Osteoblast (primary cell): ENCODE results near the gene ZKSCAN3. TPM values are rescaled to one million over a fixed set of nuclear protein-coding genes. Genes with fewer than 3 reads are reported as not detected.

Experiments used
- DNase-seq: peaks from one replicate; pipeline ENCODE4 v3.0.0; 2011; ENCODE audit warnings: low spot score, mixed read lengths; ENCODE audit not compliant: insufficient read length; ENCODE audit errors: missing footprints
- H2AFZ ChIP-seq: 2 replicates; pipeline ENCODE4 v1.6.0; 2011; ENCODE audit warnings: mild to moderate bottlenecking, low read length
- H3K27ac ChIP-seq: 2 replicates; pipeline ENCODE4 v1.5.1; 2011; ENCODE audit warnings: mild to moderate bottlenecking, low read depth, low read length, moderate library complexity
- H3K27me3 ChIP-seq: 2 replicates; pipeline ENCODE4 v1.6.0; 2012; ENCODE audit warnings: mild to moderate bottlenecking, control low read depth, inconsistent platforms, low read length, moderate library complexity; ENCODE audit not compliant: insufficient read depth
- H3K36me3 ChIP-seq: 2 replicates; pipeline ENCODE4 v1.5.1; 2011; ENCODE audit warnings: mild to moderate bottlenecking, low read length, control low read depth, moderate library complexity; ENCODE audit not compliant: insufficient read depth
- H3K4me1 ChIP-seq: 2 replicates; pipeline ENCODE4 v1.5.1; 2011; ENCODE audit warnings: mild to moderate bottlenecking, low read length, control low read depth, moderate library complexity; ENCODE audit not compliant: insufficient read depth
- H3K4me2 ChIP-seq: 2 replicates; pipeline ENCODE4 v1.6.0; 2011; ENCODE audit warnings: mild to moderate bottlenecking, low read length; ENCODE audit not compliant: insufficient read depth
- H3K4me3 ChIP-seq: fragments of 200-600 bp; sonication (generic); 3 replicates; pipeline ENCODE4 v1.5.1; 2012; ENCODE audit warnings: mild to moderate bottlenecking, low read length, inconsistent platforms; ENCODE audit not compliant: insufficient read depth
- H3K79me2 ChIP-seq: 2 replicates; pipeline ENCODE4 v1.6.0; 2012; ENCODE audit warnings: mild to moderate bottlenecking, low read length, control low read depth, inconsistent platforms; ENCODE audit not compliant: insufficient read depth
- H3K9me3 ChIP-seq: 2 replicates; pipeline ENCODE4 v1.5.1; 2011; ENCODE audit warnings: low read depth, low read length, control low read depth
- H4K20me1 ChIP-seq: 2 replicates; pipeline ENCODE4 v1.6.0; 2012; ENCODE audit warnings: mild to moderate bottlenecking, low read length, control low read depth; ENCODE audit not compliant: insufficient read depth
- total RNA-seq: library from RNA; depleted of rRNA; stranded (reverse); fragments of >200 nt; gene quantifications from 2 replicates; pipeline ENCODE4 v1.2.3, GENCODE V29; 2012
- TF ChIP-seq, protein P1 (sequence below): IDR thresholded peaks from 2 replicates; pipeline ENCODE4 v1.5.1; 2011; ENCODE audit warnings: mild to moderate bottlenecking, low read depth, low read length, moderate library complexity; ENCODE audit errors: extremely low read depth

The ZKSCAN3 gene
- total RNA-seq, 1 donor: 2.9 TPM

DNA sequence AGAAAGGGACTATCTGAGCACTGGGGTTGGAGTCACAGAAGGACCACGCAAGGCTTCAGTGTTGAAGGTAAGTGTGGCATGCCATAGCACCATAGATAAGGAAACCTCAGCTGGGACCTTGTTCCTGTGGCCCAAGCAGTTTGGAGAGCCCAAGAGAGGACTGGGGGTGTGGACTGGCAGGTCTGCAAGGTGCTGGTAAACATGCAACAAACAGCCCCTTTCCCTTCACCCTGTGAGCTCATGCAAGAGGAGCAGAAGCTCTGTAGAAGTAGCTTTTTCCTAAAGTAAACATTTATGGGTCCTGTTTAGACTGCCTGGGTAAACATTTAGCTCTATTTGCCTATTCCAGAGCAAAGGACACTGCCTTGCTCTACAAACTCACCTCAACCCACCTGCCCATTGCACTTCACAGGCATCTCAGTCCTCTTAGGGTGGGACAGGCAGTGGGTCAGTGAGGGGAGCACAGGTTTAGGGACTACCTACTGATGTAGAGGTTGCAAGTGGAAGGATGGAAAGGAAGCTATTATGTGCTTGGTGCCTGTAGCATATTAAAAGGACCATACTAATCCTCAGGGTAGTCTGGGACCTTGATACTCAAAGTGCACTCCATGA, 25.8 kb upstream of the ZKSCAN3 start:
- DNase-seq: no peak
- TF ChIP-seq, protein P1, sequence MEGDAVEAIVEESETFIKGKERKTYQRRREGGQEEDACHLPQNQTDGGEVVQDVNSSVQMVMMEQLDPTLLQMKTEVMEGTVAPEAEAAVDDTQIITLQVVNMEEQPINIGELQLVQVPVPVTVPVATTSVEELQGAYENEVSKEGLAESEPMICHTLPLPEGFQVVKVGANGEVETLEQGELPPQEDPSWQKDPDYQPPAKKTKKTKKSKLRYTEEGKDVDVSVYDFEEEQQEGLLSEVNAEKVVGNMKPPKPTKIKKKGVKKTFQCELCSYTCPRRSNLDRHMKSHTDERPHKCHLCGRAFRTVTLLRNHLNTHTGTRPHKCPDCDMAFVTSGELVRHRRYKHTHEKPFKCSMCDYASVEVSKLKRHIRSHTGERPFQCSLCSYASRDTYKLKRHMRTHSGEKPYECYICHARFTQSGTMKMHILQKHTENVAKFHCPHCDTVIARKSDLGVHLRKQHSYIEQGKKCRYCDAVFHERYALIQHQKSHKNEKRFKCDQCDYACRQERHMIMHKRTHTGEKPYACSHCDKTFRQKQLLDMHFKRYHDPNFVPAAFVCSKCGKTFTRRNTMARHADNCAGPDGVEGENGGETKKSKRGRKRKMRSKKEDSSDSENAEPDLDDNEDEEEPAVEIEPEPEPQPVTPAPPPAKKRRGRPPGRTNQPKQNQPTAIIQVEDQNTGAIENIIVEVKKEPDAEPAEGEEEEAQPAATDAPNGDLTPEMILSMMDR: no peak

DNA sequence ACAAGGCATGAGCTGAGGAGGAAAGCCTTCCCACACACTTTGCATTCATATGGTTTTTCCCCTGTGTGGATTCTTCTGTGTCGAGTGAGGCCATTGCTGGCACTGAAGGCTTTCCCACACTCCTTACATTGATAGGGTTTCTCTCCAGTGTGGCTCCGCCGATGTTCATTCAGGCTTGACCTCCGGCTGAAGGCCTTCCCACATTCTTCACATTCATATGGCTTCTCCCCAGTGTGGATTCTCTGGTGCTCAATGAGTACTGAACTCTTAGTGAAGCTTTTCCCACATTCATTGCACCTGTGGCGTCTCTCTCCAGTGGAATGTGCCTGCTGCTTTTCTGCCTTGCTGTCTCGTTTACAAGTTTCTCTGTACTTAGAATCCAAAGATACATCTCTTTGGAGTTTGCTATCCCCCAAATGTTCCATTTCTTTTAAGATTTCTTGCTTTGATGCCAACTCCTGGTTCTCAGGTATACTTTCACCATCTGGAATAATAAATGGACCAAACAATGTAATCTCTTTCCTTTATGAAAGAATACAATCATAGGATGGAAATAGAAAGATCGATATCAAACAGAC, 23.3 kb upstream of the ZKSCAN3 start:
- Histone ChIP-seq H3K4me2 (no peak overlapping the region), H3K4me1 (no peaks in the 10 kb centered on the region), H3K4me3 (no peak overlapping the region), H3K79me2 (no peaks in the 10 kb centered on the region), H2AFZ (no peak overlapping the region), H4K20me1 (no peaks in the 10 kb centered on the region), H3K36me3 (no peaks in the 10 kb centered on the region), H3K27me3 (no peaks in the 10 kb centered on the region), H3K9me3 (peaks cover 9% of the 10 kb centered on the region), H3K27ac (no peak overlapping the region)
- TF ChIP-seq, protein P1: no peak
- DNase-seq: no peak

More for the DNA sequence above, 25.8 kb upstream of the ZKSCAN3 start:
- Histone ChIP-seq H2AFZ (no peak overlapping the region), H3K4me3 (no peak overlapping the region), H3K4me2 (no peak overlapping the region), H3K79me2 (no peaks in the 10 kb centered on the region), H3K36me3 (no peaks in the 10 kb centered on the region), H4K20me1 (no peaks in the 10 kb centered on the region), H3K27me3 (no peaks in the 10 kb centered on the region), H3K27ac (no peak overlapping the region), H3K4me1 (no peaks in the 10 kb centered on the region), H3K9me3 (peaks cover 9% of the 10 kb centered on the region)

- Histone ChIP-seq H3K27me3 (no peaks in the 10 kb centered on the region), H3K4me3 (no peak overlapping the region), H3K9me3 (peaks cover 9% of the 10 kb centered on the region), H3K36me3 (no peaks in the 10 kb centered on the region), H2AFZ (no peak overlapping the region), H3K79me2 (no peaks in the 10 kb centered on the region), H3K27ac (no peak overlapping the region), H4K20me1 (no peaks in the 10 kb centered on the region), H3K4me2 (no peak overlapping the region), H3K4me1 (no peaks in the 10 kb centered on the region)
- TF ChIP-seq, protein P1: no peak
- DNase-seq: no peak
Measured at GRCh38 chr6:28330041-28330440, 19.7 kb upstream of the ZKSCAN3 start.

DNA sequence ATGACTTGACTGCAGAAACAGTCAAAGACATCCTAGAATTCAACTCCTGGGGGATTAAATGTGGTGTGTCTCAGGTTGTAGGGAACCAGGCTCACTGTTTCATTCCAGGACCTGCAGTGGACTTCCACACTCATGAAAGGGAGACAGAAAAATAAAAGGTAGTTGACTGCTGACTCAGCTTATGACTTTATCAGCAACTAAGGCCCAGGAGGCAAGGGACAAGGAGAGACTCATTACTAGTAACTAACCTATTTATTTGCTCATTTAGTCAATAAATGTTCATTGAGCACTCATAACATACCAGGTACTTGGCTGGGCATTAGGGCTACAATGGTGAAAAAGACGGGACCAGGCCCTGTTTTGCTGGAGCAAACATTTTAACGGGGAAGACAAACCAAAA, 16.7 kb upstream of the ZKSCAN3 start:
- no peaks in the 10 kb centered on the region for H3K79me2 ChIP-seq

More for the DNA sequence above, 16.7 kb upstream of the ZKSCAN3 start:
- H3K4me1 ChIP-seq: peaks cover 9% of the 10 kb centered on the region
- H3K27ac ChIP-seq: no peak overlapping the region
- no peak overlapping the region for H2AFZ ChIP-seq
- no peaks in the 10 kb centered on the region for H4K20me1 ChIP-seq
- no peaks in the 10 kb centered on the region for H3K9me3 ChIP-seq
- no peak overlapping the region for H3K4me2 ChIP-seq
- no peak overlapping the region for H3K4me3 ChIP-seq
- H3K36me3 ChIP-seq: no peaks in the 10 kb centered on the region
- TF ChIP-seq, protein P1: no peak
- no peaks in the 10 kb centered on the region for H3K27me3 ChIP-seq
- no peak for DNase-seq
